Measurements from ENCODE around the gene TMEM80. TPM values are rescaled to one million over a fixed set of nuclear protein-coding genes. Genes with fewer than 3 reads are reported as not detected.

Gene TMEM80
- total RNA-seq, 2 donors from 2014 or later, result 66.0 to 70.9 TPM

DNA sequence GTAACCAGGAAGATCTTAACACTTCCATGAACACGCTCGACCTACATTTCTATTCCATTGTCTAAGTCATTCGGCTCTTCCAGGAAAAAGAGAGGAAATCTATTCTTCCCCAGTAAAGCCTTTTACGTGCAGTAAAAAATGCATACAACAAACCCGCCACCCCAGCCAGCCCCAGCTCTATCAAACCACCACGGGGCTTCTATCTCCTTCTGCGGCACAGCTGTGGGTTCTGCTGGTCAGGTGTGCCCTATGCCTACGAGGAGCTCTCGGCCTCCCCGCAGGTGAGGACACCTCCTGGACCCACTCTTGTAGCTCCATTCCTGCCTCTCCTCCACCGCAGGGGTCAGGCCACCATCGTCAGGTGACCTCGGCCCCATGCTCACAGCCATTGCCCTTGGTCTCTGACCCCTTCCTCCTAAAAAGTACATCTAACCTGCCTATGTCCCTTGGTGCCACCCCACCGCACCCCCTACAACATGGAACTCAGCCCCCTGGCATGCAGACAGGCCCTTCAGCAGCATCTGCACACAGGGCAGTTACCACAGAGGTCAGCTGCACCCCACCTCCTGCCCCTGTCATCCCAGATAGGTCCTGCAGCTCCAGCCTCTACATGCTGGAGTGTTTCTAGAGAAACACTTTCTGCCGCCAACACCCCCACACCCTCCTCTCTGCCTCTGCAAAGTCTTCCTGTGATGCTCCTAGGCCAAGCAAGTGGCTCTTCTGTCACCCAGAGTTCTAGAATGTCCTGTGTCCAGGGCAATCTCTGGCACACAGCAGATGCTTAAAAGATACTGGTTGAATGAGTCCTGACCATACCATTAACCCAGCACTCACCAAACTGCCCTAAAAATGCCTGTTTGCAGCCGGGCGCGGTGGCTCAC, 3.7 kb upstream of the TMEM80 start:
- DNase-seq (ENCODE audit: low spot score), result no peak
- Histone ChIP-seq H3K4me3 (no peak overlapping the region), H3K9me3 (no peaks in the 10 kb centered on the region), H3K36me3 (no peaks in the 10 kb centered on the region), H3K4me1 (replicated peaks) (peaks cover 23% of the 10 kb centered on the region), H3K27ac (peak overlapping the region; percentile 10 to 99), H3K27me3 (replicated peaks; ENCODE audit: insufficient read depth) (no peaks in the 10 kb centered on the region)
- TF ChIP-seq, protein P1, sequence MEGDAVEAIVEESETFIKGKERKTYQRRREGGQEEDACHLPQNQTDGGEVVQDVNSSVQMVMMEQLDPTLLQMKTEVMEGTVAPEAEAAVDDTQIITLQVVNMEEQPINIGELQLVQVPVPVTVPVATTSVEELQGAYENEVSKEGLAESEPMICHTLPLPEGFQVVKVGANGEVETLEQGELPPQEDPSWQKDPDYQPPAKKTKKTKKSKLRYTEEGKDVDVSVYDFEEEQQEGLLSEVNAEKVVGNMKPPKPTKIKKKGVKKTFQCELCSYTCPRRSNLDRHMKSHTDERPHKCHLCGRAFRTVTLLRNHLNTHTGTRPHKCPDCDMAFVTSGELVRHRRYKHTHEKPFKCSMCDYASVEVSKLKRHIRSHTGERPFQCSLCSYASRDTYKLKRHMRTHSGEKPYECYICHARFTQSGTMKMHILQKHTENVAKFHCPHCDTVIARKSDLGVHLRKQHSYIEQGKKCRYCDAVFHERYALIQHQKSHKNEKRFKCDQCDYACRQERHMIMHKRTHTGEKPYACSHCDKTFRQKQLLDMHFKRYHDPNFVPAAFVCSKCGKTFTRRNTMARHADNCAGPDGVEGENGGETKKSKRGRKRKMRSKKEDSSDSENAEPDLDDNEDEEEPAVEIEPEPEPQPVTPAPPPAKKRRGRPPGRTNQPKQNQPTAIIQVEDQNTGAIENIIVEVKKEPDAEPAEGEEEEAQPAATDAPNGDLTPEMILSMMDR (IDR thresholded peaks at IDR 0.05), result no peak
- TF ChIP-seq POLR2A (IDR thresholded peaks at IDR 0.05), result no peak
- TF ChIP-seq POLR2AphosphoS5 (IDR thresholded peaks at IDR 0.05), result no peak
- 89% methylated on average over 18 of the region's 18 CpGs for WGBS
- intact Hi-C loops (cut with DNase I), result no loop called here

DNA sequence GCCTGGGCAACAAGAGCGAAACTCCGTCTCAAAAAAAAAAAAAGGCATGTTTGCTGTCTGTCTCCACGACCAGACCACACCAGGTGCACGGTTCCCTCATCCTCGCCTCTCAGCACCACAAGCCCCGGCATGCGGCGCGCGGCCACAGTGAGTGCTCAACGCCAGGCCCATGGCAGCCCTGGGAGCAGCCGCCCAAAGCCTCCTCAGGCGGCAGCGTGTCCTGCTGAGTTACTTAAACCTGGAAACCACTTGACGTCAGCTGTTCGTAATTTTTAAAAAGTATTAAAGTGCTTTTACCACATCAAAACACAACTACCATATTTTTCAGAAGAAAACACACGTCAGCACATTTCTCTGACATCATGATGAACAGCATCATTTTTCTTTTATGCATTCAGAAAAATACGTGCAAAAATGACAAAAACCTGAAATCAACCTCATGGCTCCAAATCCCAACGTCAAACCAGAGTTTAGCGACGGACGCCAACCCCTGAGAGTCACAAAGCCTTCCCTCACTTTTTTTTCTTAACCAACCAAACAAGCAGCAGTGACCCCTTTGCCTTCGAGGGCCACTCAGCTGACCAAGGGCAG, 2.7 kb upstream of the TMEM80 start:
- Histone ChIP-seq H3K4me3 (no peak overlapping the region), H3K9me3 (no peaks in the 10 kb centered on the region), H3K27me3 (replicated peaks; ENCODE audit: insufficient read depth) (no peaks in the 10 kb centered on the region), H3K27ac (peak overlapping the region; percentile 35 to 99), H3K36me3 (no peaks in the 10 kb centered on the region), H3K4me1 (replicated peaks) (peaks cover 32% of the 10 kb centered on the region)
- TF ChIP-seq POLR2A (IDR thresholded peaks at IDR 0.05) (no peak), POLR2AphosphoS5 (IDR thresholded peaks at IDR 0.05) (no peak)
- TF ChIP-seq, protein P1 (IDR thresholded peaks at IDR 0.05), result peak in 1 of 4 experiments; percentile 10
- intact Hi-C loops (cut with DNase I), result no loop called here
- 38% methylated on average over 23 of the region's 23 CpGs for WGBS
- DNase-seq (ENCODE audit: low spot score), result peak; percentile 56

DNA sequence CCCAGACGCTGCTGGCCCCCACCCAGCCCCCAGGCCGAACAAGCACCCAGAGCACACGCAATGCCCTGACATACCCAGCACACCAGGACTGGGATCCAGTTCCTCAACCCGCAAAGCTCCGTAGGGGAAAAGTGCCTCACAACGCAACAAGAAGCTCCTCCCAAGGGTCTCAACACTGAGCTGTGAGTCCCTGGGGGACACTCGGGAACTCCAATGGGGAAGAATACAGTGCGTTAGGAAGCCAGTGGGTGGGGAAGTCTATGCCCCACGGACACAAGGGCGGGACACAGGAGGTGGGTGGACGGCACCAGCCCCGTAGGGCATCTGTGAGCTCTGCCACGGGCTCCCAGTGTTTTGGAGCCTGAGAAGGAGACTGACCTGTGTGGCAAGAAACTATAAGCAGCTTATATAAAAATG, 2.2 kb upstream of the TMEM80 start:
- TF ChIP-seq POLR2AphosphoS5 (IDR thresholded peaks at IDR 0.05), result no peak
- TF ChIP-seq, protein P1 (IDR thresholded peaks at IDR 0.05), result no peak
- TF ChIP-seq POLR2A (IDR thresholded peaks at IDR 0.05), result no peak
- intact Hi-C loops (cut with DNase I), result no loop called here
- H3K4me1 ChIP-seq (replicated peaks), result peaks cover 32% of the 10 kb centered on the region
- H3K4me3 ChIP-seq, result no peak overlapping the region
- H3K9me3 ChIP-seq, result no peaks in the 10 kb centered on the region
- H3K27me3 ChIP-seq (replicated peaks; ENCODE audit: insufficient read depth), result no peaks in the 10 kb centered on the region
- no peak for DNase-seq (ENCODE audit: low spot score)
- no peaks in the 10 kb centered on the region for H3K36me3 ChIP-seq
- peak overlapping the region; percentile 35 to 99 for H3K27ac ChIP-seq
- WGBS, result 30% methylated on average over 13 of the region's 13 CpGs

DNA sequence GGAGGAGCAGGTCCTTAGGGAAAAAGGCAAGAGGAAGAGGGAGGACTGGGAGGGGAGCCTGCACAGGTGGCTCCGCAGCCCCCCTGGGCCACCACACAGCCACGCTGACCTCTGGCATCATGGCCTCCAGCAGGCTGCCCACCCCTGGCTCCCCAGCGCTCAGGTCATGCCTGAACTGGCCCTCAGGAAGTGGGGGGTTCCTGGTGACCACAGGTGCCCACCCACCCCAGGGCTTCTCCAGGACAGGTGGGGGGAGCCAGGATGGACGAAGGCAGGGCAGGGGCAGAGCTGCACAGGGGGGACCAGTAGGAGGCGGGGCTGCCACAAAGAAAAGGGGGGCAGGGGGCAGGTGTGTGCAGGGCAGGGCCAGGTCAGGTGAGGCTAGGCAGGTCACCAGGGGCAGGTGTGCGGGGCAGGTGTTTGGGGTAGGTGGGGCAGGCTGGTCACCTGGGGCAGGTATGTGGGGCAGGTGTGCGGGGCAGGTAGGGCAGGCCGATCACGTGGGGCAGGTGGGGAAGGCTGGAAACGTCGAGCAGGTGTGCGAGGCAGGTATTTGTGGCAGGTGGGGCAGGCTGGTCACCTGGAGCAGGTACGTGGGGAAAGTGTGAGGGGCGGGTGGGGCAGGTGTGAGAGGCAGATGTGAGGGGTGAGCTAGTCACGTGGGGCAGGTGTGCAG, 1.6 kb upstream of the TMEM80 start:
- 62% methylated on average over 15 of the region's 15 CpGs for WGBS
- Histone ChIP-seq H3K9me3 (no peaks in the 10 kb centered on the region), H3K27ac (peak overlapping the region; percentile 35 to 99), H3K27me3 (replicated peaks; ENCODE audit: insufficient read depth) (no peaks in the 10 kb centered on the region), H3K36me3 (no peaks in the 10 kb centered on the region), H3K4me1 (replicated peaks) (peaks cover 32% of the 10 kb centered on the region), H3K4me3 (peak overlapping the region; percentile 83 to 86)
- intact Hi-C loops (cut with DNase I), result no loop called here
- no peak for DNase-seq (ENCODE audit: low spot score)
- TF ChIP-seq POLR2AphosphoS5 (IDR thresholded peaks at IDR 0.05) (no peak), POLR2A (IDR thresholded peaks at IDR 0.05) (no peak)
- TF ChIP-seq, protein P1 (IDR thresholded peaks at IDR 0.05), result no peak
